Fibroblast of skin of left biceps (primary cell): ENCODE results near the gene LCE1D.

Experiments
- DNase-seq, 2 experiments: peaks; one replicate each; pipeline ENCODE4 v3.0.0-alpha.2; 2013; ENCODE audit warnings: low read depth in 2 of 2

LCE1D gene, protein sequence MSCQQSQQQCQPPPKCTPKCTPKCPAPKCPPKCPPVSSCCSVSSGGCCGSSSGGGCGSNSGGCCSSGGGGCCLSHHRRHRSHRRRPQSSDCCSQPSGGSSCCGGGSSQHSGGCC

DNA sequence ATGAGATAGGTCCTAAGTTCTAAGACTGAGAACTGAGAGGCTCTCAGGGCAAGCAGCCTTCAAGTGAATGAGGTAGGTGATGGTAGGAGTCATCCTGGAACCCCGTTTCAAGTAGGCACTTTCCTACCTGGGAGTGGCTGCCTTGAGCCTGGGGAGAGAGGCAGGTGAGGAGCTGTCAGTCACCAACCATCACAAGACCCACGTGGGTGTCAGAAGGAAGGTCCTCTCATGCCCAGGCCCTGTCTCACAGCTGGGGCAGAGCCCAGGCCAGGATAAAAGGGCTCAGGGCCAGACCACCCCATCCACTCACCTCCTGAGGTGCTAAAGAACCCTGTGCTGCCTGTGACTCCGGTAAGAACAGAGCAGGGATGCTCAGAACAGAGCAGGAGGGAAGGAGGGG, at the start of gene LCE1D:
TSS of gene LCE1D (plus strand) at position 301 of the 400 bp plus-strand sequence. CDS start 1,074 bp downstream, outside the sequence.
- DNase-seq: no peak

DNA sequence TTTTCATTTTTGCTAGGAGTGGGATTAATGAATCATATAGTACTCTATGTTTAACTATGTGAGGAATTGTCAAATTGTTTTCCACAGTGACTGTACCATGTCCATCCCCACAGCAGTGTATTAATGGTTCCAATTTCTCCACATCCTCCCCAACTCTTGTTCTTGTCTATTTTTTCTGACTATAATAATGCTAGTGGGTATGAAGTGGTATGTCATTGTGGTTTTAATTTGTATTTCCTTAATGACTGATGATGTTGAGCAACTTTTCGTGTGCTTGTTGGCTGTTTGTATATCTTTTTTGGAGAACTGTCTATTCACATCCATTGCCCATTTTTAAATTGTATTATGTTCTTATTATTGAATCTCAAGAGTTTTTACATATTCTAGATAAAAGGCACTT, 48.7 kb upstream of the LCE1D start:
- no peak for DNase-seq

DNA sequence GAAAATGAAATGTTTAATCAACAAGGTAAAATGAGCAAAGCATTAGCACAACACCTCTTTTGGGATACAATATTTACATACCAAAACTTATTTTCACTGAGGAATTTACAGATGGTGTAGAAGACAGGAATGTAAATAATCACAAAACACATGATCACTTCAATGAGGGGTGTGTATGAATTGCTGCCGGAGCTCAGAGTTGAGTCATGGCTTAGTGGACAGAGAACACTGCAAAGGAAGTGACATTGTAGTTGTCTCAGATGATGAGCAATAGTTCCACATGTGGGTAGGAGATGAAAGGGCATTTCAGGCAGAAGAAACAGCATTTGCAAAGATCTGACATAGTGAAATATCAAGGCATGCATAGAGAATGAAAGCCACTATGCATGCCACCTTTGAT, 44.3 kb upstream of the LCE1D start:
- DNase-seq: peak in 1 of 2 experiments; percentile 4

DNA sequence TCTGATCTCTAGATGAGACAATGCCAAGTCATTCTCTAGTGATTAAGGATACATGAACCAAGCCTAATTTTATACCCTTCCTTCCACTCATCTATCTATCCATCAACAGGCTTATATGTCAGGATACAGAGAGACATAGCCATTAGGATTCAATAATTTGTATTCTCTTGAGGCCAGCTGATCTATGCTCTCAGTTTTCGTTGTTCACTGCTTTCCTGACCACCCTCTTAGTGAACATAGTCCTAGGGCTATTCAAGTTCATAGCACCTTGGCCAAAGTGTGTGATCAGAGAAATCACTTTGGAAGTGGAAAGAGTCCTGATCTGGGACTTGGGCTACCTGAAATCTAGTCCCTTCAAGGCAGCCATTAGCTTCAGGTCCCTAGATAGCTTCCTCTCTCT, 42.9 kb upstream of the LCE1D start:
- DNase-seq: no peak

DNA sequence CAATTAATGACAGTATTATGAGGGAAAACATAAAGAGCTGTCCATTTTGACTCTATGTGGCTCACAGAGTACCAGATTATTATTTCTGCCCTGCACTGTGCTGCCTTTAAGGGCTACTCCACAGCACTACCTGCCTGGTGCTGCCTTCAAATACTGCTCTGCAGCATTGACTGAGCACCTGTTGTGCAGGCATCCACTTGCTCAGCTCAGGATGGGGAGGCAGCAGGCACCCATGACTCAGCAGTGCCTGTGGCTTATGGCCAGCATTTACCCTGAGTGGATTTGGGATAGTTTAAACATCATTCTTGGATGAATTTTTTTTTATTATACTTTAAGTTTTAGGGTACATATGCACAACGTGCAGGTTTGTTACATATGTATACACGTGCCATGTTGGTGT, 39.6 kb upstream of the LCE1D start:
- DNase-seq: no peak

DNA sequence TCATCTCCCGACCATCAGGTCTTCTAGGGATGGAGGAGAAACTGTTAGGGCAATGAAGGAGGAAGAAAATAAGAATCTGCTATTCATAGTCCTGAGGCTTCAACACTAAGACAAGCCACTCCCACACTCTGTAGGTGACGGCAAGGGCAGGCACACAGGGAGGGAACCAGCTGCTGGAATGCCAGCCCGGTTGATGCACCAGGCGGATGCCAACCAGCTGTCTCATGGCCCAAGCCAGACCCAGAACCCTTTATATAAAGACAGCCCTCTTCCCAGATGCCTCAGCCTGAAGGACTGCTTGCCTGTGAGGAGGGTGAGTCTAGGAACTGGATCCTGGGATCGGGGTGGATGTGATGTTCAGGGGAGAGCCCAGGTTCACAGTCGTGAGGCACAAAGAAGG, 38.8 kb upstream of the LCE1D start, which contains the start of gene KPRP:
TSS of gene KPRP (plus strand) at position 279 of the 400 bp plus-strand sequence. CDS start 1,564 bp downstream, outside the sequence.
- no peak for DNase-seq

DNA sequence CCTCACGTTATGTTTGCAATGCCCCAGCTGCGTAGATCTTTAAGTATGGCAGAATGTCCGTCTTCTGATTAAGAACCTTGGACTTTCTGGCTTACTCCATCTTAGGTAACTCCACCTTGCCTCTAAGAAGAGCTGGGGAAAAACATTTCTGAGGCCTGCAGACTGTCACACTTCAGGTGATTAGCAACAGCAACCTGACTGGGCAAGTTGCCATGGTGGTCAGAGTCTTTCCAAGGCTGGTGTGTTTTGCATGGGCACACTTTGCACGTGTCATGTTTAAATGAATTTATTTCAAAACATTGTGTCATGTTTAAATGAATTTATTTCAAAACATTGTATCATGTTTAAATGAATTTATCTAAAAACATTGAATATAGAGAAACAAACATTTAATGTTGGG, 37.9 kb upstream of the LCE1D start:
- no peak for DNase-seq

DNA sequence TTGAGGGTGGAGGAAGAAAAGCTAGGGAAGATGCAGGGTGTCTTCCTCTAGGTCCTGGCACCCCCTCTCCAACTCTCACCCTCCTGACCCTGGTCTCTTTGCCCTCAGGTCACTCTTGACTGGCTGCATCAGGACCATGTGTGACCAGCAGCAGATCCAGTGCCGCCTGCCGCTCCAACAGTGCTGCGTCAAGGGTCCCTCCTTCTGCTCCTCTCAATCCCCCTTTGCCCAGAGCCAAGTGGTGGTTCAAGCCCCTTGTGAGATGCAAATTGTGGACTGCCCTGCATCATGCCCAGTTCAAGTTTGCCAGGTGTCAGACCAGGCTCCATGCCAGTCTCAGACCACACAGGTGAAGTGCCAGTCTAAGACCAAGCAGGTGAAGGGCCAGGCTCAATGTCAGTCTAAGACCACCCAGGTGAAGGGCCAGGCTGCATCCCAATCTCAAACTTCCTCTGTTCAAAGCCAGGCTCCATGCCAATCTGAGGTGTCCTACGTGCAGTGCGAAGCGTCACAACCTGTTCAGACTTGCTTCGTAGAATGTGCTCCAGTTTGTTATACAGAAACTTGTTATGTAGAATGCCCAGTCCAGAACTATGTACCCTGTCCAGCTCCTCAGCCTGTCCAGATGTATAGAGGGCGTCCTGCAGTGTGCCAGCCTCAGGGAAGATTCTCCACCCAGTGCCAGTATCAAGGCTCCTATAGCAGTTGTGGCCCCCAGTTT, 36.9 kb upstream of the LCE1D start:
- no peak for DNase-seq

DNA sequence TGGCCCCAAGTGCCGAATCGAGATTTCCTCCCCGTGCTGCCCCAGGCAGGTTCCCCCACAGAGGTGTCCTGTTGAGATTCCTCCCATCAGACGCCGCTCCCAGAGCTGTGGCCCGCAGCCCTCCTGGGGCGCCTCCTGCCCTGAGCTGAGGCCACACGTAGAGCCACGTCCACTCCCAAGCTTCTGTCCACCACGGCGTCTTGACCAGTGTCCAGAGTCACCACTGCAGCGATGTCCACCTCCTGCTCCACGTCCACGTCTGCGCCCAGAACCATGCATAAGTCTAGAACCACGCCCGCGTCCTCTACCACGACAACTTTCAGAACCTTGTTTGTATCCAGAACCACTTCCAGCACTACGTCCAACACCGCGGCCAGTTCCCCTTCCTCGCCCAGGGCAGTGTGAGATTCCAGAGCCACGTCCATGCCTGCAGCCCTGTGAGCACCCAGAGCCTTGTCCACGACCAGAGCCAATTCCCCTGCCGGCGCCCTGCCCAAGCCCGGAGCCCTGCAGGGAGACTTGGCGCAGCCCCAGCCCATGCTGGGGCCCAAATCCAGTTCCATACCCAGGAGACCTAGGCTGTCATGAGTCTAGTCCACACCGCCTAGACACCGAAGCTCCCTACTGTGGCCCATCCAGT, 35.9 kb upstream of the LCE1D start:
- DNase-seq: no peak

DNA sequence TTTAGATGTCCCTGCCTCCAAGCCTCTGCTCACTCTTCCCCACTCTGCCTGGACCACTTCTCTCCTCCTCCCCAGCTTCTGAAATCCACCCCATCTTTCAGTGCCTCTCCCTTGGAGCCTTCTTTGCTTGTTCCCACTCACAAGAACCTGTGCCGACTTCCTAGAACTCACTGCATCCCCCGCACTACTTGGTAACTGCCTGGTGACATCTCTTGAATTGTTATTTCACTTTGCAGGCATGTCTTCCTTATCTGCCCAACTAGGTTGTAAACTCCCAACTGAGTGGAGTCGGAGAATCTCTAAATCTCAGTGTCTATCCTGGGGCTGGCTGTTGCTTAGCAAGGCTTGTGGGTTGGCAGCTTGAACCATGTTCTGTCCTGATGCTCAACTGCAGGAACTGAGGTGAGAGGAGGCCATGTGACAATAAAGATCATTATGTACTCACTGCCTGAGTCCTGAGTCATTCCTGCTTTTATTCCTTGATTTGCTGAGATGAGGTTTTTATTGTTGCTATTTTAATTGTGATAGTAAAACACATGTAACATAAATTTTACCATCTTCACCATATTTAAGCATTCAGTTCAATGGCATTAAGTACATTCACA, 34.8 kb upstream of the LCE1D start:
- DNase-seq: no peak

DNA sequence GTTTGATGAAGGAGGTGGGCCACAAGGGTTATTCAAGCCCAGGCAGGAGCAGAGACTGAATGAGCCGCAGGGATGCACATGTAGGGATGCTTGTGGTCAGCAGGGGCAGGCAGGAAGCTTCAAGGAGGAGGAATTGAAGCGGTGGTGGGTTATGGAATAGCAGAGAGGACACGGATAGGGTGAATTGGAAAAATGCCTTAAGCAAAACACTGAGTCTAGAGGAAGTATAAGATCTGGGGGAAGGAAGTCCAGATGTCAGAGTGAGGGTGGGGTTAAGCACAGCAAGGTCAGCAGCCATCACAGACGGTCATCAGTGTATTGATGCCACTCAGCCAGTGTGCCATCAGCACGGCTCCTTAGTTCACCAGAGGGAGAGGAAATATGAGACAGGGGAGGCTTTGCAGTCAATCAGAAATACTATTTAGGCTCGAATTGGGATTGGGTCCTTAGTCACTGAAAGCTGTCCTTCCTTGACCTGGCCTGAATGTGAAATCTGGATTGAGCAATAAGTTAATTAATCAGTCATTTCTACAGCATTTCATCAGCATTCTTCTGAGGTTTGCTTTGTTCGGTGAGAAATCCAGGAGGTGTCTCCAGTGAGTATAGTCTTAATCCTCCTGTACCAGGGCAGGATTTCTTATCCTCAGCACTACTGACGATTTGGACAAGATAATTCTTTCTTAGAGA, 27.5 kb upstream of the LCE1D start:
- DNase-seq: no peak

DNA sequence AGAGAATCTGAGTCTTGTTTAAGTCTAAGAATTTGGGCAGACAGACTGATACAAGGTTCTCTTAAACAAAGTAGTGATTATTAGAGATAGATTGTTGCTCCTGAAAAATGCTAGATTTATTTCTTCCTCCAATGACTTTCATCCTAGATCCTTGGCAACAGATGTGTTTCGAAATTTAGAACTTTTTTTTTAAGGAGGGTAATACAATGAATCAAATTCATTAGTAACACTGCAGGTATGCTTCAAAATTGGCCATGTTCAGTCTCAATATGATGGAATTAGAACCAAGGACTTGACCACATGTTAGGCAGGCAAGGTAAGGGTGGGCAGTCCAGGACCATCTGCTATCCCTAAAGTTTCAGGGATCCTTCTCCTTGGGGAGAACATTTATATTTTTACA, 26.1 kb upstream of the LCE1D start:
- DNase-seq: no peak

DNA sequence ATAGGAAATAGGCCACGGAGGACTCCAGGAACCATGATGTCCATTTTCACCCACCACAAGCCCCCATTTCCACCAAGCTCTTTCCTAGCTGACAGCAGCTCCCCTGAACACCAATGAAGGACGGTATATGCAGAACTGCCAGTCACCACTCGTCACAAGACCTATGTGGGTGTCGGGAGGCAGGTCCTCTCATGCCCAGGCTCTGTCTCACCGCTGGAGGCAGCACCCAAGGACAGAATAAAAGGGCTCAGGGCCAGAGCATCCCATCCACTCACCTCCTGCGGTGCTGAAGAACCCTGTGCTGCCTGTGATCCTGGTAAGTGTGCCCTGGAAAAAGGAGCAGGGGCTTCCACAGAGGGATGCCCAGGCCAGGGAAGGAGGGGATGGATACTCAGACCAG, 21.6 kb upstream of the LCE1D start, which contains the start of gene LCE1F:
TSS of gene LCE1F (plus strand) at position 266 of the 400 bp plus-strand sequence. CDS start 1,232 bp downstream, outside the sequence.
- DNase-seq: no peak

DNA sequence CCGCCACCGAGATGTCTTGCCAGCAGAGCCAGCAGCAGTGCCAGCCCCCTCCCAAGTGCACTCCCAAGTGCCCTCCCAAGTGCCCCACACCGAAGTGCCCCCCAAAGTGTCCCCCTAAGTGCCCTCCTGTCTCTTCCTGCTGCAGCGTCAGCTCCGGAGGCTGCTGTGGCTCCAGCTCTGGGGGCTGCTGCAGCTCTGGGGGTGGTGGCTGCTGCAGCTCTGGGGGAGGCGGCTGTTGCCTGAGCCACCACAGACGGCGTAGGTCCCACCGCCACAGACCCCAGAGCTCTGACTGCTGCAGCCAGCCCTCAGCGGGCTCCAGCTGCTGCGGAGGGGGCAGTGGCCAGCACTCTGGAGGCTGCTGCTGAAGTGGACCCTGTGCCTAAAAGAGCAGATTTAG, 20.2 kb upstream of the LCE1D start:
- DNase-seq: no peak

DNA sequence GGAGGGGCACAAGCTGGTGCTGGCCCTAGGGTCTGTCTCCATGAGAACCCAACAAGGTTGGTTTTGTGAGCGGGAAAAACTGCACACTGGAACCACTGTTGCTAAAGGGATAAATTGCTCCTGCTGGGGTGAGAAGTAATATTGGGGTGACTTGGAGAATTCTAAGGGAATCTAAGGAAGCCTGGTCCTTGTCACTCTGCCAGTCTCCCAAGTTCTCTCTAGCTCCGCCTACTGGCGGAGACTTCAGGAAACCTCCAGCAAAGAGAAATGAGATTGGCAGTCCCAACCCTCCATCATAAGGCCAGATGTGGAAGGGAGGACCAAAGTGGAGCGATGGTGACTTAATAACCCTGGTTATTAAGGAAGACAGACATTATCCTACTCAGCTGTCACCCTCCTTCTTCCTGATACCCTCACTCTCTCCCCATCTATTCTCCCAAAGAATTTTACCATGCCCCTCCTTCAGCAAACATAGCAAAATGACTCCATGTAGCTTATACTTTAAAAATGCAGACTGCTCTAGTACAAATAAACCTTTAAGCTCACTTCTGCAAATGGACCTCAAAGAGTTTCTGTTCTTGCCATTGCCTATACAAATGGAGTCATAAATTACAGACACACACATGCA, 18.9 kb upstream of the LCE1D start:
- DNase-seq: no peak

DNA sequence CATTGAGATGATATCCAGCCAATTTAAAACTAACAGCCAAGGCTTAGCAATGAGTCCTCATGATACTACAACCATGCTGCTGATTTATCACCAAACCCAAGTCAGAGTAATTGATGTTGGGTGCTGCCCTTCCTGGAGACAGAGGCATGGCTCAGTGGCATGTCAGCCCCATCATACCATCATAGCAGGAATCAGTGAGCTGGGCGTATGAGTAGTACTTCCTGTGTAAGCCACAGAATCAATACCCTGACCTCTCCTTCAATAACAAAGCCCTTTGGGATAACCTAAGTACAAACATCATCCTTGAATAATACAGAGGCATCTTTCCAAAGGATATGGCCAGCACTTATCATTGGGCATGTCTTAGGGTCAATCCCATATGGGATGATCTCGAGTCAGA, 13.4 kb upstream of the LCE1D start:
- DNase-seq: no peak

DNA sequence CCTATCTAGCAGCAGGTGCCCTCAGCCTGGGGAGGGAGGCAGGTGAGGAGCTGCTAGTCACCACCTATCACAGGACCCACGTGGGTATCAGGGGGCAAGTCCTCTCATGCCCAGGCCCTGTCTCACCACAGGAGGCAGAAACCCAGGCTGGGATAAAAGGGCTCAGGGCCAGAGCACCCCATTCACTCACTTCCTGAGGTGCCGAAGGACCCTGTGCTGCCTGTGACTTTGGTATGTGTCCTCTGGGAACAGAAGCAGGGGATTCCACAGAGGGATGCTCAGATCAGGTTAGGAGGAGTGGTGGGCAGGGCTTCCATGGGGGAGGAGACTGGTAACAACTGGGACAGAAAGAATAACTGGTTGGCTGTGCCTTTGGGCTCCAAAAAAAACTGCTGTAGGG, 10.4 kb upstream of the LCE1D start, which contains the start of gene LCE1E:
TSS of gene LCE1E (plus strand) at position 181 of the 400 bp plus-strand sequence. CDS start 1,043 bp downstream, outside the sequence.
- DNase-seq: no peak

DNA sequence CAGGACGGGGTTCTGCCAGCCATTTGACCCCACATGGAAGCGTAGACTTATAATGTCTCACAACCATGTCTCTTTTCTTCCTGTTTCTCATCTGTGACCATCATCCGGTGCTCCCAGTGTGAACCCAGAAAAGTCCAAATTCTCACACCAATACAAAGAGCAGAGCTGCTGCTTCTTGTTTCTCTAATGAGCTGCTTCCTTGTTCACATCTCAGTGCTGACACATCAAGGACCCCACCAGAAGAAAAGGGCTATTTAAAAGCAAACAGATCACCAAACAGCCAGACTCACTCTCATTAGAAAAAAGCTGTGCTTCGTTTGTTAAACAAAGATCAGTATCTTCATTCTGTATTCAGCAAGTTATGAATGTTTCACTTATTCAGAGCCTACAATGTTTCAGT, 835 bp upstream of the LCE1D start:
- no peak for DNase-seq

DNA sequence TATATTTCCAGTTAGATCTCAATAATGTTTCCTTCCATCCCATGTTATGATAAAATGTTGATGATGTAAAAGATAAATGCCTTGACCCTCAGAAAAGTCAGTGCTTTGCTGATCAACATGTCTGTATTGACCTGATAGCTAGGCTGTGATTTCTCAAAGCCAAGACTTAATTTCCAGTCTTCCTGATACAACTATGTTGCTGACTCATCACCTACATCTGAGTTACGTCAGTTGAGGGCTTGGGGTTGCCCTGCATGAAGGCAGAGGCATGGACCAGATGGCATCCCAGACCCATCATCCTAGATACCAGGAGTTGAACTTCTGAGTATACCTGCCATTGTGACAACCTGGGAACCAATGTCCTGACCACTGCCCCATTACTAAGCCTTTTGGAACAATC, 4.8 kb downstream of the LCE1D start:
- DNase-seq: no peak

DNA sequence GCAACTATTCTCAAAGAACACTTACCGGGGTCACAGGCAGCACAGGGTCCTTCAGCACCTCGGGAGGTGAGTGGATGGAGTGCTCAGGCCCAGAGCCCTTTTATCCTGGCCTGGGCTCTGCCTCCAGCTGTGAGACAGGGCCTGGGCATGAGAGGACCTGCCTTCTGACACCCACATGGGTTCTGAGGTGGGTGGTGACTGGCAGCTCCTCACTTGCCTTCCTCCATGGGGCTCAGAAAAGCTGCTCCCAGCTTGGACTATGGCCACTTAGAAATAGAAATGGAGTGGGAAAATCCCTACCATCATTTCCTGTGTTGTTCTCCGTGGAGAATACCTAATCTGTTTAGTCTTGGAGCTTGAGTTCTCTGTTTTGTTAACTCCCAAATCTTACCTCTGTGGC, 10.1 kb downstream of the LCE1D start, which contains the start of gene LCE1C:
TSS of gene LCE1C (minus strand) at position 76 of the 400 bp plus-strand sequence. CDS start 1,173 bp downstream, outside the sequence.
- DNase-seq: no peak

DNA sequence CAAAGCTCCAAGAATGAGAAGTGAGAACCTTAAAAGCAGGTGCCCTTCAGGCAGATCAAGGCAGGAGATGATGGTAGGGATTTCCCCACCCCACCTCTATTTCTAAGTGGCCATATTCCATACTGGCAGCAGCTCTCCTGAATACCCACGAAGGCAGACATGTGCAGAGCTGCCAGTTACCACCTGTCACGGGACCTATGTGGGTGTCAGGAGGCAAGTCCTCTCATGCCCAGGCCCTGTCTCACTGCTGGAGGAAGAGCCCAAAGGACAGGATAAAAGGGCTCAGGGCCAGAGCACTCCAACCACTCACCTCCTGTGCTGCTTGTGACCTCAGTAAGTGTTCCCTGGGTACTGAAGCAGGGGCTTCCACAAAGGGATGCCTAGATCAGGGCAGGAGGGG, 14.5 kb downstream of the LCE1D start:
- DNase-seq: no peak
